GM21529 (cell line): Measurements from ENCODE around the gene ILF3.
"Not testable (repeated sequence)": the region's sequence is repeated elsewhere in the genome, so short reads cannot be mapped to it uniquely, and the experiment has no call there.

Experiments
- ATAC-seq: cut with Tn5 transposase; IDR thresholded peaks from one replicate; pipeline ENCODE4 v1.9.1; 2021; ENCODE audit not compliant: unreplicated experiment

ILF3 gene

DNA sequence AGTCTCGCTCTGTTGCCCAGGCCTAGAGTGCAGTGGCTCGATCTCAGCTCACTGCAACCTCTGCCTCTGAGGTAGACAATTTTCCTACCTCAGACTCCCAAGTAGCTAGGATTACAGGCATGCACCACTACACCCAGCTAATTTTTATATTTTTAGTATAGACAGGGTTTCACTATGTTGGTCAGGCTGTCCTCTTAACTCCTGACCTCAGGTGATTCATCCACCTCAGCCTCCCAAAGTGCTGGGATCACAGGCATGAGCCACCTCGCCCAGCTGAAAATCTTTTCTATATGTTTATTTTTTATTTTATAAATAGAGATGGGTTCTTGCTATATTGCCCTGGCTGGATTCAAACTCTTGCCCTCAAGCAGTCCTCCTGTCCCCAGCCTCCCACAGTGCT is 17.8 kb downstream of the ILF3 start:
- not testable (repeated sequence) for ATAC-seq

DNA sequence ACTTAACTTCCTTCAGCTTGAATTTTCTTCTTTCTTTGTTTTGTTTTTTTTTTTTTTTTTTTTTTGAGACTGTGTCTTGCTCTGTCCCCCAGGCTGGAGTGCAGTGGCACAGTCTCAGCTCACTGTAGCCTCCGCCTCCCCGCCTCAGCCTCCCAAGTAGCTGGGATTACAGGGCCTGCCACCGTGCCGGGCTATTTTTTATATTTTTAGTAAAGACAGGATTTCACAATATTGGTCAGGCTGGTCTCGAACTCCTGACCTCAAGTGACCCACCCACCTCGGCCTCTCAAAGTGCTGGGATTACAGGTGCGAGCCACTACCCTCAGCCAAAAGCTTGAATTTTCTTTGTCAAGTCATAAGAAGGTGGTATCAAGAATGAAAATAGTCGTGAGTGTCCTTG is 21.1 kb downstream of the ILF3 start:
- not testable (repeated sequence) for ATAC-seq

DNA sequence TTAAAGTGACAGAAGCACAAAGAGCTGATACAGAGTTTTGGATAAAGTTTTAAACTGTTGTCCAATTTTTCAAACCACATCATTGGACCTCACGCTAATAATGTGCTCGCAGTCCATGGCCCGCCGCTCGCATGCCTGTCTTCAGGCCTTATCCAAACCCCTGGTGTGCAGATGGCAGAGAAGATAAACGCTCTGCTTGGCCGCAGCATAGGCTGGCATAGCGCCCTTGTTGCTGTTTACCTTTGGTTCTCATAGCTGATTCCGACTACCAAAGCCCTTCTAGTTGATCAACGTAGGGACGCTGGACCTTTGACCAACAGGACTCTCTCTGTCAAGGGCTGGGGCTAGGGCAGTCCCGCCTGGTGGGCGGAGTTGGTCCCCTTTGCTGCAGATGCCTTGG is 23.6 kb downstream of the ILF3 start:
- ATAC-seq, result no peak

DNA sequence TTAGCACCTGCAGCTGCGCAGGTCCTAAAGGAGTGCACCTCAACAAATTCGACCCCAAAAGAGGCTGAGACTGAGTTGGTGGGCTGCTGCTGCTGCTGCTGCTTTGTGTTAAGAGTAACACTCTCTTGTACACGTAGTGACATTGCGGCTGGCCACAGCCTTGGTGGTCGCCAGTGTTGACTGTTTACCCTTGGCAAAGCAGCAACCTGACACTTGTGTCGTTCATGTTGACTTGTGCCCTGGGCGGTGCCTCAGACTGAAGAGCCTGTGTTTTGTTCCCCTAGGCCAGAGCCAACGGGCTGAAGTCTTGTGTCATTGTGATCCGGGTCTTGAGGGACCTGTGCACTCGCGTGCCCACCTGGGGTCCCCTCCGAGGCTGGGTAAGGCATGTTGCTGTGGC is 24.7 kb downstream of the ILF3 start:
- no peak for ATAC-seq

DNA sequence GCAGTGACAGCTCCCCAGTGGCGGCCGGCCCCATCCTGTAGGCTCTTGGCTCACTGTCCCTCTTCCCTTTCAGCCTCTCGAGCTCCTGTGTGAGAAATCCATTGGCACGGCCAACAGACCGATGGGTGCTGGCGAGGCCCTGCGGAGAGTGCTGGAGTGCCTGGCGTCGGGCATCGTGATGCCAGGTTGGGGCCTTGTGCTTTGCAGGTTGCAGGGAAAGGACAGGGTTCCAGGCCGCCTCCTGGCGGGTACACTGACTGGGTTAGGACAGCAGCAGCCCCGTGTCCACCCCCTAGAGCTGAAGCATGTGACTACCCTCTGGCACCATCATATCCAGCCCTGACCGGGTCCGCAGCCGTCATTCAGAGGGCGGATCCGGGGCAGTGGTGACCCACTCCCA is 25.6 kb downstream of the ILF3 start:
- no peak for ATAC-seq

DNA sequence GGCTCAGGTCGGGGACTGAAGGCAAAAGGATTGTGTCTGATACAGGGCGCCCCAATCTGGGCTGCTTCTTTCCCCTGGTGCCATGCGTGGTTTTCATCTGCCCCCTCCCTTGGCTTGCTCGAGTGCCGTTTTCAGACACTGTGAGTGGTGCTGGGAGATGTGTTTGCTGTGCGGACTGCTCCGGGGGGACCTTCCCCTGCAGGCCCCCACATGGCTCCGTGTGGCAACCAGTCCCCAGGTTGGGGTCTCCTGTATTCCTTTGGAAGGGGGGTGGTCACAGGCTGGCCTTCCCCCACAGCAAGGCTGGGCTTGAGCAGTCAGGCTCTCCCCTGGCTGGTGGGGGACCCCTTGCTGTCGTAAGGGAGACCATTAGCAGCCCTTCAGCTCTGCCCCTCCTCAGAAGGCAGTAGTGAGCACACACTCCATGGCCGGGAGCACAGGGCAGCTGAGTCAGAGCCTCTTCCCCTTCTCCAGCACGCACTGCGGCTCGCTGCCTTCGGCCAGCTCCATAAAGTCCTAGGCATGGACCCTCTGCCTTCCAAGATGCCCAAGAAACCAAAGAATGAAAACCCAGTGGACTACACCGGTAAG is 26.5 kb downstream of the ILF3 start:
- ATAC-seq, result no peak

DNA sequence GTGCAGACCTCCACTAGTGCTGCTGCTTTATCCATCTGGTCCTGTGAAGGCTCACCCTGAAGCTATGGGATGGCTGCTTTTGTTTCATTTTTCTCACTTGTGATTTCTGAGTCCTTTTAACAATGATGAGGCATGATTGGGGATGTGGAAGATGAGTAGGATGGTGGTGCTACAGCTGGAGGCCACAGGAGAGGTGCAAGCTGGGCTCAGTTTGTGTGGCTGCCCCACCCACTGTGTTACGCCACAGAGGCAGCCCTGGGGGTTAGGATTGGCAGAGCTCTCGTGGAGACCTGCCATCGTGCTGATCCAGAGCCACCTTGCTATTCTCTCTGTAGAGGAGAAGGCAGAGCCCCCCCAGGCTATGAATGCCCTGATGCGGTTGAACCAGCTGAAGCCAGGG is 27.5 kb downstream of the ILF3 start:
- no peak for ATAC-seq

DNA sequence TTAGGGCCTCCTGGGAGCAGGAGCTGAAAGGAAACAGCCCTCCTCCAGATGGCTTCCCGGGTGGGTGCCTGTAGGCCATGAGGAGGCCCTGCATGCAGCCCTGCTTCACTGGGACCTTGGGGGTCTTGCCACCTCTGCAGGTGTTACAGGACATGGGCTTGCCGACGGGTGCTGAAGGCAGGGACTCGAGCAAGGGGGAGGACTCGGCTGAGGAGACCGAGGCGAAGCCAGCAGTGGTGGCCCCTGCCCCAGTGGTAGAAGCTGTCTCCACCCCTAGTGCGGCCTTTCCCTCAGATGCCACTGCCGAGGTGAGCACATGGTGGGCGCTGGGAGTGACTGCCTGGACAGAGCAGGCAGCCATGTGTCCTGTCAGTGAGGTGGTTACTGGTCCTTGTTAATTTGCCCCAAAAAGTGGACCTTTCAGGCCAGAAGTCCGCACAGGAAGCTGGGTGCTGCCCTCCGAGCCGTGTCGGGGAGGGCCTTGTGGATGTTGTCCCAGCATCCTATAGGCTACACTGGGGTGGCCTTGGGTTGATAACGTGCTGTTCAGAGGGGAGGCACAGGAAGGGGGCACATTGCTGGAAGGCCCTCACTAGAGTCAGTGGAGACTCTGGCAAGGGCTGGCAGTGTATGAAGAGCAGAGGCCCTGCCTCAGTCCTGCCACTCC is 28.4 kb downstream of the ILF3 start:
- ATAC-seq, result no peak

DNA sequence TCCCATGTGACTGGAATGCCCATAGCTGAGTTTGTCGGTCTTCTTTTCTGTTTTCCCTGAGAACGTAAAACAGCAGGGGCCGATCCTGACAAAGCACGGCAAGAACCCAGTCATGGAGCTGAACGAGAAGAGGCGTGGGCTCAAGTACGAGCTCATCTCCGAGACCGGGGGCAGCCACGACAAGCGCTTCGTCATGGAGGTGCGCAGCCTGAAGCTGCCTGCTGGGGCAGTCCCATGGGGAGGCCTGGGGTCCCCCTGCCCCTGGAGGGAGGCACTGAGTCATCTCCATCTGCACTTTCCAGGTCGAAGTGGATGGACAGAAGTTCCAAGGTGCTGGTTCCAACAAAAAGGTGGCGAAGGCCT is 28.9 kb downstream of the ILF3 start:
- no peak for ATAC-seq

DNA sequence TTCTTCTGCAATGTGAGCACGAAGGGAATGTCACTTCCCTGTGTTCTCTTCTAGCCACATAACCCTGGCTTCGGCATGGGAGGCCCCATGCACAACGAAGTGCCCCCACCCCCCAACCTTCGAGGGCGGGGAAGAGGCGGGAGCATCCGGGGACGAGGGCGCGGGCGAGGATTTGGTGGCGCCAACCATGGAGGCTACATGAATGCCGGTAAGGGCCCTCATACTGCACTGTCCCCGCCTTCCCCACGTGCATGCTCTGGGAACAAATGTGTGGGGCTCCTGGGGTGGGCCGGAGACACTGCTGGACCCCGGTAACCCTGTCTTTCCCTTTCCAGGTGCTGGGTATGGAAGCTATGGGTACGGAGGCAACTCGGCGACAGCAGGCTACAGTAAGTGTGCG is 29.4 kb downstream of the ILF3 start:
- ATAC-seq, result no peak

DNA sequence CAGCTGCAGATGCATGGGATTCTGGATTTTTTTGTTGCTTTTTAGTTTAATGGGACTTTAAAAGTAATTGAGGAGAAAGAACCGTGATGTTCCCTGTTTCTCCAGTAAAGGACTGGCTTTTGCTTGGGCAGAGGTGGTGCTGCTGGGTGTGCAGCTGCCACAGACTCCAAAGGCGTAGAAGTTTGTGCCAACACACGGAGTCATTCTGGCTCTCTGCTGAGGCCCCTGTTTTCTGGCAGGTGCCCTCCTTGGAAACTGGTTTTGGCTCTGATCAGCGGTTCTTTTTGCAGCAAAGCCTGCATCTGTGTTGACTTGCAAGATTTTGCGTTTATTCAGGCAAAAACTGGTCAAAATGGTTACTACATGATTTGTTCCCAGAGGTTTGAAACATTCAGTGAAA is 31.1 kb downstream of the ILF3 start:
- no peak for ATAC-seq

DNA sequence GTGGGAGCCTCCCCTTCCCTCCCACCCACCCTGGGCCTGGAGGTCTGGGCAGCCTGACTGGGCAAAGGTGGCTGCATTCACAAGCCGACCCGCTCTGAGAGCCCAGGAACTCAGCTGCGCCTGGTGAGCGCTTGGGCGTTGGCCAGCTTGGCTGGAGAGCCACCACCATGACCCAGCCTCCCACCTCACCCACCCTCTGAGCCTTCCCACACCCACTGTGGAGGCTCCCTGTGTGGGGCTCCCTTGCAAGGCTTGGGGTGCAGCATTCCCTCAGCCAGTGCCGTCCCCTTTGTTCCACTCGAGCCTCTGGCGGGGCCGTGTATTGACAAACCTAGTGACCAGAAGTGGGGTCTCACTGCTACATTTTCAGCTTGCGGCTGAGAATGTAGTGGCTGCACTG is 32.0 kb downstream of the ILF3 start:
- ATAC-seq, result no peak

DNA sequence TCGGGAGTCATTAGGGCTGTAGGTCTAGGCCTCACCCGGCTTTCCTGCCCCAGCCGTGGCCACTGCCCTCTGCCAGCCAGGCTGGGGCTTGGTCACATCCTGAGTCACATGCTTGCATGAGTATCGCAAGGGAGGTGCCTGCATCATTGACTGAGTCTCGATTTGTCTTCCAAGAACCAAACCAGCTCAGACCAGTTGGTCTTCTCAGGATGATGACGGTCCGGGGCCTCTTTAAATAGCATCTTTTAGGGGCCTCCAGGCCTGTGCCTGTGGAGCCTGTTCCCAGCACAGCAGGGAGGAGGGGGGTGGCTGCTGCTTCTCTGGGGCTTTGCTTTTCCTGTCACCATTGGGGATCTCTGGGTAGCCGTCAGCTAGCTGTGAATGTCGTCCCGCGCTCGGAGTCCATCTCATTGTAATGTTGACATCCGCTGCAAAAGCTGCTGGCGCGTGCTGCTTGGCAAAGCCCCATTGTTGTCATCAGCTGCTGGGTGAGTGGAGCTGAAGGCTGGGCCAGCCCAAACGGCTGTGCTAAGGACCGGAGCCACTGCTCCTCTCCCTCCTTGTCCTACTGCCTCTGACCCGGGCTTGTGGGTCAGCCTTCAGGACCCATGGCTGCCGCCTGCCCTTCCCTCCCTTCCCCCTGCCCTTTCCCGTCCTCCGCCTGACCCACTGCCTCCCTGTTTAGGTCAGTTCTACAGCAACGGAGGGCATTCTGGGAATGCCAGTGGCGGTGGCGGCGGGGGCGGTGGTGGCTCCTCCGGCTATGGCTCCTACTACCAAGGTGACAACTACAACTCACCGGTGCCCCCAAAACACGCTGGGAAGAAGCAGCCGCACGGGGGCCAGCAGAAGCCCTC is 32.7 kb downstream of the ILF3 start:
- ATAC-seq, result no peak

DNA sequence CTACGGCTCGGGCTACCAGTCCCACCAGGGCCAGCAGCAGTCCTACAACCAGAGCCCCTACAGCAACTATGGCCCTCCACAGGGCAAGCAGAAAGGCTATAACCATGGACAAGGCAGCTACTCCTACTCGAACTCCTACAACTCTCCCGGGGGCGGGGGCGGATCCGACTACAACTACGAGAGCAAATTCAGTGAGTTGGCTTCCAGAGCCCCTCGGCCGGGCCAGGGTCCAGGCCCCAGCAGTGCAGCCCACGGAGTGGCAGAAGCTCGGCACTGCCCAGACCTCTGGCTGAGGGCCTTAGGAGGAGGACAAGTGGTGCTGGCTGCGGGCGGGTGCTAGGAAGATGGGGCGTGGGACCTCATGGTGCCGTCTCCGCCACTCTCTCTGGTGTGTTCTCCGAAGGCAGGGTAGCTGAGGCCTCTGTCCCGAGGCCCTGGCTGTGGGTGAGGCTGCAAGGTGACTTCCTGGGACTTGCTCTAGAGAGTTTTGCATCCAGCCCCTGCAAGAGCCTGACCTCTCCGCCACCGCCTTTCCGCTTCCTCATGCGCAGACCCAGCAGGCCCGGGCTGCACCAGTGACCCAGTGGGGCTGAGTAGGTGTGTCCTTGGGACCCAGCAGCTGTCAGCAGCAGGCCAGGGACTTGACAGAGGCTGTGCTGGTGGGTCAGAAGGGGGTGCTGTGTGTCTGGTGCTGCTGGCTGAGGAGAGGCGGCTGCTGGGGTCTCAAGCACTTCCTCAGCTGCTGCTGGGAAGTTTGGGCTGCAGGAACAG is 33.6 kb downstream of the ILF3 start:
- ATAC-seq, result no peak

DNA sequence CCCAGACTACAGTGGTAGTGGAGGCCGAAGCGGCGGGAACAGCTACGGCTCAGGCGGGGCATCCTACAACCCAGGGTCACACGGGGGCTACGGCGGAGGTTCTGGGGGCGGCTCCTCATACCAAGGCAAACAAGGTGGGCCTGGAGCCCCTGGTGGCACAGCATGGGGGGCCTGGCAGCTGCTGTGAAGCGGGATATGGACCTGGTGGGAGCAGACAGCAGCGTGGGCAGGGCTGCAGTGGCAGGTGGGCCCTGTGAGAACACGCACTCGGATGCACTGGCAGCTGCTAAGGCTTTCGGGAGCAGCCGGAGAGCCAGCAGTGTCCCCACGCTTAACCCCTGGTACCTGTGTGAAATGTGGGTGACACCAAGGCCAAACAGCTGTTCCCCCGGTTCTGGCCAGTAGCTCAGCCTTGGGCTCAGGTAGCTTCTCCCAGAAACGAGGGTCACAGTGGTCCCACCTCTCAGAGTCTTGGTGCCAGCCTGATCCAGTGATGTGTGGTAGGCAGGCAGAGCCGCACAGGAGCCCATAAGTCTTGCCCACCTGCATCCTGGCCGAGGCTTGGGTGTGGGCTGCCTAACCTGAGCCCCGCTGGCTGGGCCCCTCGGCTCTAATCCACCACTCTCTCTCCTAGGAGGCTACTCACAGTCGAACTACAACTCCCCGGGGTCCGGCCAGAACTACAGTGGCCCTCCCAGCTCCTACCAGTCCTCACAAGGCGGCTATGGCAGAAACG is 34.6 kb downstream of the ILF3 start:
- ATAC-seq, result no peak

DNA sequence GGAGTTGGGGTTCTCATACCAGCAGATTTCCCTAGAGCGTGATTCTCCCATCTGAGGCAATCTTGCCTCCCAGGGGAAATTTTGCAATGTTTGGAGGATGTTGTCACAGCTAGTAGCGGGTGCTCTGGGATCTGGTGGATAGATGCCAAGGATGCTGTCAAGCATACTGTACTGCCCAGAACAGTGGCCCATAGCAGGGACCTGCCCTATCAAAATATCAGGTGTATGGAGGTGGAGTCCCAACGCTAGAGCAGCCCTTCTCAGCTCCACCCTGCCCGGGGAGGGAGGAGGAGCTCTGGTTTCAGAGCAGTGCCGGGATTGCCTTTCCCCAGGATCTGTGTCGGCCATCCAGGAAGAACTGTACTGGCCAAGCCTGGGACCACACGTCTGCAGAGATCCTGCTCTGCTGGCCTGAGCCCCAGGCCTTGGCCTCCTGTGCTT is 36.2 kb downstream of the ILF3 start:
- no peak for ATAC-seq

DNA sequence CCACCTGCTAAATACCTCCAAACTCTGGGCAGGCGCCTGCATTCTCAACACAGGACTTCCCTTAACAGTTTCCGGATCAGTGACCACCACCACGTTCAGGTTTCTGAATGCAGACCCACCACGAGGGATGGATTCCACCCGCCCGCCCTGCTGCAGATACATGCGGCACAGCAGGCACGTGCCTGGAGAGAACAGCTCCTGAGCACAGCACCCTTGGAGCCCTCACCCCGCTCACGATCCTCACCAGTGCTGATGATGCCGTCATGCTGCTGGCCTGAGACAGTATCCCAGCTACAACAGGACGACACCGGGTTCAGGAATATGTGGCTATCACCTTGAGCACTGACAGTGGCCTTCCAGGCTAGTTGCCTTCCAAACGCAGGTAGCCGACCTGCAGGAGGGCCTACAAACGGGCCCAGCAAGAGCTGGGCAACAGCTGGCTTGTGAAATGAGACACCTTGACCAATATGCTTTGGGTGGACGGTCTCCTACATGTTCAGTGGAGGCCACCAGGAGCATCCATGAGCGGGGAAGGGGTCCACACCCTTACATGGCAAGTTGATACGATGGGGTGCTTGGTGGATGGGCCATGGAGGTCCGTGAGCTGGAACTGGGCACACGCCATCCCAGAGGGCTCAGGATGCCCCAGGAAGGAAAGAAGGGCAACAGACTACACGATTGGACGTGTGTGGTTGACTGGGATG is 37.2 kb downstream of the ILF3 start:
- no peak for ATAC-seq

DNA sequence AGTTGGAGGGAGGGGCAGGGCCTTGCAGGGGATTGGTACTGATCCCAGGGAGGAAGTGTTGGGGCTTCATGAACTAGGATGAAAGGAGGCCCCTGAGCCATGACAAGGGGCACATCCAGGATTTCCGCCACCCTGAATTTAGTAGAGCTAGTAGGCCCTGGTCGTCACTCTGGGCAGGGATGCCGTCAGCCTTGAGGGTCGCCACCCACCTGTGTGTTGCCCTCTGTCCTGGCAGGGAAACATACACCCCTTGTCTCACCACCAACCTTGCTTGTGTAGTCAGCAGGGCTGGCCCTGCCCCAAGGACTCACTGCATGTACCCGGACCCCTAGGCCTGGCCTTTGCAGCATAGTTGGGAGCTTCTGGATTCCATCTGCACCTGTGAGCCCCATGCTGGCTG is 37.7 kb downstream of the ILF3 start:
- no peak for ATAC-seq

DNA sequence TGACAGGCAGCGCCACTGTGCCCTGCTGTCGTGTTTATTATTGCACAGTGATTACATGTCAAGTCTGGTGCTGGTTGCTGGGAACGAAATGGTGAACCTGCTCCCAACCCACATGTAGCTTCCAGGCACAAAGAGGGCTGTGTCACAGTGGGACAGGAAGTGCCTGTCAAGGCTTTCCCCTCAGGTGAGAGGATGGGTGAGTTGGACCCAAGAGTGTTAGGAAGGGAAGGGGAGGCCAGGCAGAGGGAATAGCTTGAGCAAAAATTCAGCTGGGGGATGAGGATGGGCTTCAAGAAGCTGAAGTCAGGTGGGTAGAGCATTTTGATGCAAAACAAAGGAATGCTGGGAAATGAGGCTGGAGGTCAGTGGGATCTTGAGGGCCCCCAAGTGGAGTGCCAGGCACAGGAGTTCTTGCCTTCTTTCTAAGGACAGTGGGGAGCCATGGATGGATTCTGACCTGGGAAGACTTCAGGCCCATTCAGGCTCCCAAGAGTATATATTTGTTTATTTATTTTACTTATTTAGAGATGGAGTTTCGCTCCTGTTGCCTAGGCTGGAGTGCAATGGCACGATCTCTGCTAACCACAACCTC is 38.6 kb downstream of the ILF3 start:
- ATAC-seq, result no peak
